Astrocyte (in vitro differentiated cells and primary cell): ENCODE results near the gene MYOM3. TPM values are rescaled to one million over a fixed set of nuclear protein-coding genes. Genes with fewer than 3 reads are reported as not detected.

Experiments
- DNase-seq: peaks from one replicate; pipeline ENCODE4 v3.0.0-alpha.2; 2010; ENCODE audit warnings: low read depth
- FAIRE-seq: peaks from 2 replicates; lab custom pipeline; 2011; peaks lifted over from hg19 to GRCh38; lab: Jason Lieb, UNC
- H2AFZ ChIP-seq: 2 replicates; pipeline ENCODE4 v1.6.0; 2012; ENCODE audit warnings: low read depth, low read length, inconsistent platforms
- H3K27ac ChIP-seq: 2 replicates; pipeline ENCODE4 v1.5.1; 2011; ENCODE audit warnings: low read depth, low read length, inconsistent platforms
- H3K27me3 ChIP-seq: 2 replicates; pipeline ENCODE4 v1.6.0; 2011; ENCODE audit warnings: low read length, inconsistent platforms; ENCODE audit not compliant: insufficient read depth
- H3K36me3 ChIP-seq: 2 replicates; pipeline ENCODE4 v1.5.1; 2011; ENCODE audit warnings: low read length, inconsistent platforms; ENCODE audit not compliant: insufficient read depth
- H3K4me1 ChIP-seq: 2 replicates; pipeline ENCODE4 v1.5.1; 2011; ENCODE audit warnings: low read length, inconsistent platforms; ENCODE audit not compliant: insufficient read depth
- H3K4me2 ChIP-seq: 2 replicates; pipeline ENCODE4 v1.6.0; 2012; ENCODE audit warnings: low read length, inconsistent platforms
- H3K4me3 ChIP-seq: 2 replicates; pipeline ENCODE4 v1.5.1; 2011; ENCODE audit warnings: low read depth, mild to moderate bottlenecking, low read length, inconsistent platforms; ENCODE audit not compliant: insufficient read depth
- H3K79me2 ChIP-seq: 2 replicates; pipeline ENCODE4 v1.6.0; 2012; ENCODE audit warnings: mild to moderate bottlenecking, low read length, inconsistent platforms; ENCODE audit not compliant: insufficient read depth
- H3K9ac ChIP-seq: 2 replicates; pipeline ENCODE4 v1.6.0; 2012; ENCODE audit warnings: mild to moderate bottlenecking, low read length, inconsistent platforms
- H3K9me3 ChIP-seq: 2 replicates; pipeline ENCODE4 v1.5.1; 2012; ENCODE audit warnings: low read depth, mild to moderate bottlenecking, low read length, inconsistent platforms; ENCODE audit not compliant: insufficient read depth
- H4K20me1 ChIP-seq: 2 replicates; pipeline ENCODE4 v1.6.0; 2012; ENCODE audit warnings: low read length, inconsistent platforms; ENCODE audit not compliant: insufficient read depth
- H3K27ac Mint-ChIP-seq: one replicate; pipeline ENCODE4 v1.8.0; 2021; ENCODE audit warnings: mild to moderate bottlenecking, mixed read lengths; ENCODE audit not compliant: unreplicated experiment
- H3K27me3 Mint-ChIP-seq: one replicate; pipeline ENCODE4 v1.8.0; 2021; ENCODE audit warnings: low read depth, mixed read lengths; ENCODE audit not compliant: unreplicated experiment
- H3K36me3 Mint-ChIP-seq: one replicate; pipeline ENCODE4 v1.8.0; 2021; ENCODE audit warnings: low read depth, mixed read lengths; ENCODE audit not compliant: unreplicated experiment
- H3K4me1 Mint-ChIP-seq: one replicate; pipeline ENCODE4 v1.8.0; 2021; ENCODE audit warnings: low read depth, mixed read lengths; ENCODE audit not compliant: unreplicated experiment
- H3K4me3 Mint-ChIP-seq: one replicate; pipeline ENCODE4 v1.8.0; 2021; ENCODE audit warnings: mild to moderate bottlenecking, moderate library complexity, mixed read lengths; ENCODE audit not compliant: unreplicated experiment
- H3K9me3 Mint-ChIP-seq: one replicate; pipeline ENCODE4 v1.8.0; 2021; ENCODE audit warnings: mild to moderate bottlenecking, mixed read lengths; ENCODE audit not compliant: unreplicated experiment
- EZH2 ChIP-seq: IDR thresholded peaks from 2 replicates; pipeline ENCODE4 v1.6.1; 2012; ENCODE audit warnings: mild to moderate bottlenecking, low read length, inconsistent platforms; ENCODE audit not compliant: insufficient read depth
- total RNA-seq: library from RNA; stranded (reverse); gene quantifications from 2 replicates; pipeline ENCODE4 v1.2.1, GENCODE V29; 2021
- TF ChIP-seq, protein P1 (sequence below): IDR thresholded peaks from 2 replicates; pipeline ENCODE4 v1.5.1; 2011; ENCODE audit warnings: low read depth, mild to moderate bottlenecking, inconsistent platforms, low read length, moderate library complexity; ENCODE audit not compliant: insufficient read depth

MYOM3 gene
- total RNA-seq, 1 donor from 2014 or later = 1.0 TPM

DNA sequence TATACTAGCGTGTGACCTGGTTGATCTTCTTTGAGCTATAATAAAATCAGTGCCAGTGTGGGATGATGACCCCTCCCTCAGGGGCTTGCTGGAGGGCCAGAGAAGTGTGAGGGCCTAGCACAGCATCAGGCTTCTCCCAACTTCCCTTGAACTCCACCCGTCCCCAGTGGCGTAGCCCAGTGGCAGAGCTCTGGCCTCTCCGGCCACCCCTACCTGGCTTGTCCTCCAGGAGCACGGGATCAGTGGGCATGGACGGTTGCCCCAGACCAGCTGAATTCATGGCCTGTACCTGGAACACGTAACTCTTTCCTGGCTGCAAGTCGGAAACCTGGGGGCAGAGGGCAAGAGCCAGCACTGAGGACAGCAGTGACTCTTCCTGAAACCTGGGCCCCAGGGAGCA, 36.0 kb downstream of the MYOM3 start:
- no peak for TF ChIP-seq EZH2
- TF ChIP-seq, protein P1, sequence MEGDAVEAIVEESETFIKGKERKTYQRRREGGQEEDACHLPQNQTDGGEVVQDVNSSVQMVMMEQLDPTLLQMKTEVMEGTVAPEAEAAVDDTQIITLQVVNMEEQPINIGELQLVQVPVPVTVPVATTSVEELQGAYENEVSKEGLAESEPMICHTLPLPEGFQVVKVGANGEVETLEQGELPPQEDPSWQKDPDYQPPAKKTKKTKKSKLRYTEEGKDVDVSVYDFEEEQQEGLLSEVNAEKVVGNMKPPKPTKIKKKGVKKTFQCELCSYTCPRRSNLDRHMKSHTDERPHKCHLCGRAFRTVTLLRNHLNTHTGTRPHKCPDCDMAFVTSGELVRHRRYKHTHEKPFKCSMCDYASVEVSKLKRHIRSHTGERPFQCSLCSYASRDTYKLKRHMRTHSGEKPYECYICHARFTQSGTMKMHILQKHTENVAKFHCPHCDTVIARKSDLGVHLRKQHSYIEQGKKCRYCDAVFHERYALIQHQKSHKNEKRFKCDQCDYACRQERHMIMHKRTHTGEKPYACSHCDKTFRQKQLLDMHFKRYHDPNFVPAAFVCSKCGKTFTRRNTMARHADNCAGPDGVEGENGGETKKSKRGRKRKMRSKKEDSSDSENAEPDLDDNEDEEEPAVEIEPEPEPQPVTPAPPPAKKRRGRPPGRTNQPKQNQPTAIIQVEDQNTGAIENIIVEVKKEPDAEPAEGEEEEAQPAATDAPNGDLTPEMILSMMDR = no peak
- H3K9ac ChIP-seq = no peak overlapping the region
- Mint-ChIP-seq H3K9me3 (no peaks in the 10 kb centered on the region), H3K27ac (no peak overlapping the region), H3K4me3 (no peak overlapping the region), H3K36me3 (peaks cover 2% of the 10 kb centered on the region), H3K27me3 (peaks cover 22% of the 10 kb centered on the region), H3K4me1 (peaks cover 9% of the 10 kb centered on the region)
- FAIRE-seq (no peak), DNase-seq (no peak)
- H3K27me3 ChIP-seq = peaks cover 4% of the 10 kb centered on the region
- H3K79me2 ChIP-seq = no peaks in the 10 kb centered on the region
- H3K9me3 ChIP-seq = no peaks in the 10 kb centered on the region
- no peaks in the 10 kb centered on the region for H3K36me3 ChIP-seq
- no peaks in the 10 kb centered on the region for H3K4me1 ChIP-seq
- no peak overlapping the region for H3K4me2 ChIP-seq
- H3K4me3 ChIP-seq = no peak overlapping the region
- H2AFZ ChIP-seq = no peak overlapping the region
- H3K27ac ChIP-seq = no peak overlapping the region
- no peaks in the 10 kb centered on the region for H4K20me1 ChIP-seq

DNA sequence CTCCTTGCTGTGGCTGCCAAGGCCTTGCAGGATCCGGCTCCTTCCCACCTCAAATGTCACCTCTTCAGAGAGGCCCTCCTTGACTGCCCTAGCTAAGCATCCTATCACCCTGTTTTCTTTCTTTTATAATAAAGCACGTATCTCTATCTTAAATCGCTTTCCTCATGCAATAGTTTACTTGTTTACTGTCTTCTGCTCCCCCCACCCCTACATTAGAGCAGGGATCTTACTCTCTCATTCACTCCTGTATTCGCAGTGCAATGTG, 36.4 kb downstream of the MYOM3 start:
- no peaks in the 10 kb centered on the region for H3K36me3 ChIP-seq
- no peaks in the 10 kb centered on the region for H3K9me3 ChIP-seq
- H3K9ac ChIP-seq = no peak overlapping the region
- peaks cover 2% of the 10 kb centered on the region for H3K27me3 ChIP-seq
- Mint-ChIP-seq H3K9me3 (no peaks in the 10 kb centered on the region), H3K36me3 (peaks cover 2% of the 10 kb centered on the region), H3K27ac (no peak overlapping the region), H3K4me3 (no peak overlapping the region), H3K4me1 (peaks cover 9% of the 10 kb centered on the region), H3K27me3 (peaks cover 17% of the 10 kb centered on the region)
- H3K4me3 ChIP-seq = no peak overlapping the region
- no peak overlapping the region for H3K4me2 ChIP-seq
- no peak overlapping the region for H3K27ac ChIP-seq
- H3K79me2 ChIP-seq = no peaks in the 10 kb centered on the region
- H4K20me1 ChIP-seq = no peaks in the 10 kb centered on the region
- H2AFZ ChIP-seq = no peak overlapping the region
- no peaks in the 10 kb centered on the region for H3K4me1 ChIP-seq
- FAIRE-seq = no peak
- no peak for TF ChIP-seq EZH2
- TF ChIP-seq, protein P1 = no peak
- no peak for DNase-seq

DNA sequence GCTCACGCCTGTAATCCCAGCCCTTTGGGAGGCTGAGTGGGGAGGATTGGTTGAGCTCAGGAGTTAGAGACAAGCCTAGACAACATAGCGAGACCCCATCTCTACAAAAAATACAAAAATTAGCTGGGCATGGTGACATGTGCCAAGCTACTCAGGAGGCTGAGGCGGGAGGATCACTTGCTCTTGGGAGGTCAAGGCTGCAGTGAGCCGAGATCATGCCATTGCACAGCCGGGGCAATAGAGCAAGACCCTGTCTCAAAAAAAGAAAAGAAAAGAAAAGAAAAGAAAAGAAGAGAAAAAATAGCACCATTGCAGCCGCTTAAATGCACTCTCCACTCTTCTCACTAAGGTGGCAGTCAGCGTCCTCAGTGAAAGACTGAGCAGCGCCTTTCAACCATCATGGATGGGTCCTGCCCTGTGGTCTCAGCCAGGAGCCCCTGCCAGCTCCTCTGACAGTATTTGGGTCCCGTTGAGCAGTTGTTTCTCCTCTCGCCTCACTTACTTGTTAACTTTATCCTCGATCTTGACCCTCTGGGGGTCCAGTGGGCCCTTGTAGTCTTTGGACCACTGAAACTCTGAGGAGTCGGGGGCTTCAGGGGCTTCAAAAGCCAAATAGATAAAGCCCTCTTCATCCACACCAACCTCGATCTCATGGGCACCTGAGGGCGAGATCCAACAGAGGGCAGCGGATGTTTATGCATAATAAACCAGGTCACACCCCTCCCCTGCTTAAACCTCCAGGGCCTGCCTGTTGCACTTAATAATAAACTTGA, 36.9 kb downstream of the MYOM3 start:
- no peak overlapping the region for H2AFZ ChIP-seq
- H3K9ac ChIP-seq = no peak overlapping the region
- H3K79me2 ChIP-seq = no peaks in the 10 kb centered on the region
- TF ChIP-seq EZH2 = no peak
- TF ChIP-seq, protein P1 = no peak
- peaks cover 2% of the 10 kb centered on the region for H3K27me3 ChIP-seq
- H3K4me1 ChIP-seq = no peaks in the 10 kb centered on the region
- no peaks in the 10 kb centered on the region for H3K36me3 ChIP-seq
- FAIRE-seq (no peak), DNase-seq (no peak)
- H3K27ac ChIP-seq = no peak overlapping the region
- Mint-ChIP-seq H3K27ac (no peak overlapping the region), H3K4me1 (peaks cover 9% of the 10 kb centered on the region), H3K9me3 (no peaks in the 10 kb centered on the region), H3K27me3 (peaks cover 14% of the 10 kb centered on the region), H3K4me3 (no peak overlapping the region), H3K36me3 (no peaks in the 10 kb centered on the region)
- H3K4me3 ChIP-seq = no peak overlapping the region
- H3K4me2 ChIP-seq = no peak overlapping the region
- H4K20me1 ChIP-seq = no peaks in the 10 kb centered on the region
- H3K9me3 ChIP-seq = no peaks in the 10 kb centered on the region
